HG03066 (cell line): ENCODE data around the gene ZNF425.
A peak's percentile ranks its signal among the peaks of the same experiment; 100 is the strongest.
"Not testable (repeated sequence)": the region's sequence is repeated elsewhere in the genome, so short reads cannot be mapped to it uniquely, and the experiment has no call there.

Experiments used
- ATAC-seq: cut with Tn5 transposase; IDR thresholded peaks from one replicate; pipeline ENCODE4 v1.9.1; 2021; ENCODE audit warnings: low read depth; ENCODE audit not compliant: unreplicated experiment

Gene ZNF425

GRCh38 chr7:149133028-149133710 lies 7.0 kb upstream of the ZNF425 start:
- ATAC-seq, result no peak

GRCh38 chr7:149130572-149131198 lies 4.6 kb upstream of the ZNF425 start:
- no peak for ATAC-seq

- peak; percentile 45 for ATAC-seq
These were observed 640 bp upstream of the ZNF425 start for GRCh38 chr7:149126662-149127266.

- ATAC-seq, result peak; percentile 1
These were observed 798 bp downstream of the ZNF425 start for GRCh38 chr7:149125189-149125862.

- no peak for ATAC-seq
These were observed 16.2 kb downstream of the ZNF425 start for GRCh38 chr7:149109969-149110368.

GRCh38 chr7:149104749-149105148 lies 21.4 kb downstream of the ZNF425 start:
- ATAC-seq, result no peak

GRCh38 chr7:149104214-149104613 lies 21.9 kb downstream of the ZNF425 start:
- ATAC-seq, result no peak

GRCh38 chr7:149103424-149103823 lies 22.7 kb downstream of the ZNF425 start:
- ATAC-seq, result no peak

GRCh38 chr7:149102666-149103065 lies 23.5 kb downstream of the ZNF425 start:
- no peak for ATAC-seq

GRCh38 chr7:149100821-149101220 lies 25.3 kb downstream of the ZNF425 start:
- no peak for ATAC-seq

GRCh38 chr7:149099058-149099457 lies 27.1 kb downstream of the ZNF425 start:
- ATAC-seq, result no peak

- no peak for ATAC-seq
These were observed 29.0 kb downstream of the ZNF425 start for GRCh38 chr7:149097088-149097487.

- no peak for ATAC-seq
These were observed 32.9 kb downstream of the ZNF425 start for GRCh38 chr7:149093228-149093627.

GRCh38 chr7:149092244-149092643 lies 33.9 kb downstream of the ZNF425 start:
- not testable (repeated sequence) for ATAC-seq

- peak; percentile 77 for ATAC-seq
These were observed 35.5 kb downstream of the ZNF425 start, which contains the start of gene ZNF786 for GRCh38 chr7:149090397-149091195. Gene ZNF786, minus strand, starts transcription at chr7:149090718. Its CDS starts 78 bp downstream, at chr7:149090640.

- no peak for ATAC-seq
These were observed 38.7 kb downstream of the ZNF425 start for GRCh38 chr7:149087376-149087775.

GRCh38 chr7:149085866-149086265 lies 40.3 kb downstream of the ZNF425 start:
- no peak for ATAC-seq

- no peak for ATAC-seq
These were observed 41.7 kb downstream of the ZNF425 start for GRCh38 chr7:149084407-149084806.

- ATAC-seq, result no peak
These were observed 44.2 kb downstream of the ZNF425 start for GRCh38 chr7:149081914-149082313.

GRCh38 chr7:149077594-149077993 lies 48.5 kb downstream of the ZNF425 start:
- ATAC-seq, result no peak
